ENCODE results near the gene FIBP.

DNA sequence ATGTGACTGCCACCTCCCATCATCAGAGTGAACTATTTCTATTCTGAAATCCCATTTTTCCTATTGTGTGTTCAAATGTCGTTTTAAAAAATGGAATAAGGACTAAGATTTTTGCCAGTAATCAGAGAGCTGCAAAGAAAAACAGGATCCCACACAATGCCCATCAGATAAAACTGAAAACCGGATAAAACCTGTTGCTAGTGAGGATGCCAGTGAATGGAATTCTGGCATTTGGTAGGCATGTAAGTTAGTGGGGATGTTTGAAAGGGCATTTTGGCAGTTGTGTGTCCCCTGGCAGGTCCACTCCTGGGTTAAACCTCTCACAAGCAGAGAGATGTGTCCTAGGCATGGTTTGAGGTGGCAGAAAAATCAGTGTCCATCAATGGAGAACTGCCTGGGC is 37.1 kb upstream of the FIBP start:
- TF ChIP-seq CTCF (IDR thresholded peaks at IDR 0.05; ENCODE audit: poor library complexity, severe bottlenecking): no peak
- no peak for TF ChIP-seq EP300 (conservative IDR thresholded peaks at IDR 0.05; ENCODE audit: poor library complexity, severe bottlenecking)
- TF ChIP-seq RAD21 (conservative IDR thresholded peaks at IDR 0.05): no peak
- TF ChIP-seq, protein P1, sequence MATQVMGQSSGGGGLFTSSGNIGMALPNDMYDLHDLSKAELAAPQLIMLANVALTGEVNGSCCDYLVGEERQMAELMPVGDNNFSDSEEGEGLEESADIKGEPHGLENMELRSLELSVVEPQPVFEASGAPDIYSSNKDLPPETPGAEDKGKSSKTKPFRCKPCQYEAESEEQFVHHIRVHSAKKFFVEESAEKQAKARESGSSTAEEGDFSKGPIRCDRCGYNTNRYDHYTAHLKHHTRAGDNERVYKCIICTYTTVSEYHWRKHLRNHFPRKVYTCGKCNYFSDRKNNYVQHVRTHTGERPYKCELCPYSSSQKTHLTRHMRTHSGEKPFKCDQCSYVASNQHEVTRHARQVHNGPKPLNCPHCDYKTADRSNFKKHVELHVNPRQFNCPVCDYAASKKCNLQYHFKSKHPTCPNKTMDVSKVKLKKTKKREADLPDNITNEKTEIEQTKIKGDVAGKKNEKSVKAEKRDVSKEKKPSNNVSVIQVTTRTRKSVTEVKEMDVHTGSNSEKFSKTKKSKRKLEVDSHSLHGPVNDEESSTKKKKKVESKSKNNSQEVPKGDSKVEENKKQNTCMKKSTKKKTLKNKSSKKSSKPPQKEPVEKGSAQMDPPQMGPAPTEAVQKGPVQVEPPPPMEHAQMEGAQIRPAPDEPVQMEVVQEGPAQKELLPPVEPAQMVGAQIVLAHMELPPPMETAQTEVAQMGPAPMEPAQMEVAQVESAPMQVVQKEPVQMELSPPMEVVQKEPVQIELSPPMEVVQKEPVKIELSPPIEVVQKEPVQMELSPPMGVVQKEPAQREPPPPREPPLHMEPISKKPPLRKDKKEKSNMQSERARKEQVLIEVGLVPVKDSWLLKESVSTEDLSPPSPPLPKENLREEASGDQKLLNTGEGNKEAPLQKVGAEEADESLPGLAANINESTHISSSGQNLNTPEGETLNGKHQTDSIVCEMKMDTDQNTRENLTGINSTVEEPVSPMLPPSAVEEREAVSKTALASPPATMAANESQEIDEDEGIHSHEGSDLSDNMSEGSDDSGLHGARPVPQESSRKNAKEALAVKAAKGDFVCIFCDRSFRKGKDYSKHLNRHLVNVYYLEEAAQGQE (IDR thresholded peaks at IDR 0.05; ENCODE audit: borderline replicate concordance): no peak
- TF ChIP-seq EZH2 (IDR thresholded peaks at IDR 0.05; ENCODE audit: borderline replicate concordance, insufficient read depth, low read length, poor library complexity, severe bottlenecking): no peak
- no peak for TF ChIP-seq POLR2AphosphoS5 (IDR thresholded peaks at IDR 0.05)
- TF ChIP-seq MXI1 (conservative IDR thresholded peaks at IDR 0.05; ENCODE audit: poor library complexity, severe bottlenecking): no peak
- no peak for TF ChIP-seq TAF1 (IDR thresholded peaks at IDR 0.05; ENCODE audit: low read depth)

Measured in neural cell (in vitro differentiated cells).